Left ventricle myocardium inferior (tissue), 1 donor: ENCODE data around the gene SYS1. TPM values are rescaled to one million over a fixed set of nuclear protein-coding genes. Genes with fewer than 3 reads are reported as not detected.

Experiments used
- DNase-seq: peaks from one replicate; pipeline ENCODE4 v3.0.0-alpha.2; 2020
- H3K27ac ChIP-seq: fragments of 200-600 bp; replicated peaks from 2 replicates; pipeline ENCODE4 v1.8.0; 2021
- H3K27me3 ChIP-seq: fragments of 200-600 bp; 2 replicates; pipeline ENCODE4 v1.8.0; 2021; ENCODE audit warnings: low read depth
- H3K36me3 ChIP-seq: fragments of 200-600 bp; 2 replicates; pipeline ENCODE4 v1.8.0; 2021
- H3K4me1 ChIP-seq: fragments of 200-600 bp; 2 replicates; pipeline ENCODE4 v1.8.0; 2021
- H3K4me3 ChIP-seq: fragments of 200-600 bp; 2 replicates; pipeline ENCODE4 v1.8.0; 2021; ENCODE audit warnings: mild to moderate bottlenecking, moderate library complexity
- H3K9me3 ChIP-seq: fragments of 200-600 bp; replicated peaks from 2 replicates; pipeline ENCODE4 v1.8.0; 2021
- CTCF ChIP-seq: fragments of 200-600 bp; IDR thresholded peaks from 2 replicates; pipeline ENCODE4 v1.8.0; 2021; ENCODE audit warnings: antibody characterized with exemption, mild to moderate bottlenecking, borderline replicate concordance
- intact Hi-C: fragments of 100-400 bp; cut with micrococcal nuclease; formaldehyde crosslinking; loops from one replicate; pipeline ENCODE4 v1.11.0; 2022
- total RNA-seq: library from RNA; stranded (reverse); fragmentation: NEBNext Ultra II Directional; extraction: Animal tissue kit (Norgen Biotek cat#: 25700); gene quantifications from one replicate; pipeline ENCODE4 v1.2.1, GENCODE V29; 2021
- donor health status: DM: no; HTN: yes; CAD: no; lungs with severe emphysema.

Gene SYS1
- total RNA-seq, 1 donor from 2014 or later, result 20.8 TPM

GRCh38 chr20:45404438-45404837 lies 41.5 kb downstream of the SYS1 start:
- peaks cover 12% of the 10 kb centered on the region for H3K9me3 ChIP-seq
- peaks cover 43% of the 10 kb centered on the region for H3K4me1 ChIP-seq
- no peaks in the 10 kb centered on the region for H3K27me3 ChIP-seq
- intact Hi-C loops, result no loop called here
- peak overlapping the region; percentile 19 for H3K27ac ChIP-seq
- no peak for DNase-seq
- TF ChIP-seq CTCF, result no peak
- no peak overlapping the region for H3K4me3 ChIP-seq
- H3K36me3 ChIP-seq, result peaks cover 20% of the 10 kb centered on the region

- no peaks in the 10 kb centered on the region for H3K27me3 ChIP-seq
- H3K36me3 ChIP-seq, result peaks cover 27% of the 10 kb centered on the region
- peak overlapping the region; percentile 98 for H3K4me3 ChIP-seq
- intact Hi-C loops, result no loop called here
- peak; percentile 60 for DNase-seq
- no peak for TF ChIP-seq CTCF
- H3K27ac ChIP-seq, result peak overlapping the region; percentile 100
- H3K4me1 ChIP-seq, result peaks cover 55% of the 10 kb centered on the region
- peaks cover 6% of the 10 kb centered on the region for H3K9me3 ChIP-seq
Measured at GRCh38 chr20:45405571-45406259, 42.8 kb downstream of the SYS1 start.

- intact Hi-C loops, result no loop called here
- DNase-seq, result peak; percentile 87
- peak overlapping the region; percentile 100 for H3K27ac ChIP-seq
- no peaks in the 10 kb centered on the region for H3K27me3 ChIP-seq
- peaks cover 63% of the 10 kb centered on the region for H3K4me1 ChIP-seq
- peaks cover 32% of the 10 kb centered on the region for H3K36me3 ChIP-seq
- TF ChIP-seq CTCF, result peak; percentile 25
- no peaks in the 10 kb centered on the region for H3K9me3 ChIP-seq
- peak overlapping the region; percentile 98 for H3K4me3 ChIP-seq
Measured at GRCh38 chr20:45406260-45407066, 43.5 kb downstream of the SYS1 start.

GRCh38 chr20:45407067-45407745 lies 44.2 kb downstream of the SYS1 start:
- intact Hi-C loops, result no loop called here
- TF ChIP-seq CTCF, result no peak

More at GRCh38 chr20:45407067-45407745, 44.2 kb downstream of the SYS1 start:
- Histone ChIP-seq H3K9me3 (no peaks in the 10 kb centered on the region), H3K27me3 (no peaks in the 10 kb centered on the region), H3K4me1 (peaks cover 68% of the 10 kb centered on the region), H3K36me3 (peaks cover 35% of the 10 kb centered on the region), H3K27ac (peak overlapping the region; percentile 100), H3K4me3 (peak overlapping the region; percentile 98)
- DNase-seq, result peak; percentile 65
